ENCODE results near the gene ACSM6. TPM values are rescaled to one million over a fixed set of nuclear protein-coding genes. Genes with fewer than 3 reads are reported as not detected.
A peak's percentile ranks its signal among the peaks of the same experiment; 100 is the strongest.
"Not testable (repeated sequence)": the region's sequence is repeated elsewhere in the genome, so short reads cannot be mapped to it uniquely, and the experiment has no call there.

Gene ACSM6
- total RNA-seq, 1 donor: not detected

GRCh38 chr10:95225136-95225535 is 31.1 kb downstream of the ACSM6 start:
- H3K9me3 ChIP-seq (ENCODE audit: low read depth, low read length): no peaks in the 10 kb centered on the region
- H4K20me1 ChIP-seq (ENCODE audit: insufficient read depth, low read length): no peaks in the 10 kb centered on the region
- no peak for DNase-seq (ENCODE audit: insufficient read length, low spot score, missing footprints)
- H3K27ac ChIP-seq (ENCODE audit: low read depth, low read length): no peak overlapping the region
- TF ChIP-seq CTCF (IDR thresholded peaks at IDR 0.05; ENCODE audit: extremely low read depth, low read depth, low read length): peak; percentile 13
- no peaks in the 10 kb centered on the region for H3K36me3 ChIP-seq (ENCODE audit: insufficient read depth, low read length)
- H3K4me1 ChIP-seq (ENCODE audit: insufficient read depth, low read length): peaks cover 26% of the 10 kb centered on the region
- no peak overlapping the region for H3K4me2 ChIP-seq (ENCODE audit: insufficient read depth, low read length)
- no peaks in the 10 kb centered on the region for H3K79me2 ChIP-seq (ENCODE audit: insufficient read depth, low read length)
- no peak overlapping the region for H2AFZ ChIP-seq (ENCODE audit: low read length)
- no peaks in the 10 kb centered on the region for H3K27me3 ChIP-seq (ENCODE audit: insufficient read depth, low read length)
- H3K4me3 ChIP-seq (ENCODE audit: insufficient read depth, low read length): no peak overlapping the region

DNA sequence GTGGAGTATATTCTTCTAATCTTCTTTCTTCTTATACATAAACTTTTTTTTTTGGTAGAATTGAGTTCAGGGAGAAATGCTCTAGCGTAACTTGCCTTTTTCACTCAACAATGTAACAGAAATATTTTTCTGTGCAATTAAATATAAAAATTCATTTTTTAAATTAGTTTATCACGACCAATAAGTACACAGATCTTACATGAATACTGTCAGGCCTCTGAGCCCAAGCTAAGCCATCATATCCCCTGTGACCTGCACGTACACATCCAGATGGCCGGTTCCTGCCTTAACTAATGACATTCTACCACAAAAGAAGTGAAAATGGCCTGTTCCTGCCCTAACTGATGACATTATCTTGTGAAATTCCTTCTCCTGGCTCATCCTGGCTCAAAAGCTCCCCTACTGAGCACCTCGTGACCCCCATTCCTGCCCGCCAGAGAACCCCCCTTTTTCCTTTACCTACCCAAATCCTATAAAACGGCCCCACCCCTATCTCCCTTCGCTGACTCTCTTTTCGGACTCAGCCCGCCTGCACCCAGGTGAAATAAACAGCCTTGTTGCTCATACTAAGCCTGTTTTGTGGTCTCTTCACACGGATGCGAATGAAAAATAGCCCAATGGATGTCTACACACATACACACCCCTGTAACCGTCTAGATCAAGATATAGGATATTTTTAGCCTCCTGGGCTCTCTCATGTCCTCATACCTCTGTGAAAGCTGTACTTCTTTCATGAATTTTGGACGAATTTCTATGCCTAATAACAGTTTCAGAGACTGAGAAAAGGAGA is 35.1 kb downstream of the ACSM6 start:
- Histone ChIP-seq H3K4me1 (ENCODE audit: insufficient read depth, low read length) (peaks cover 25% of the 10 kb centered on the region), H3K27ac (ENCODE audit: low read depth, low read length) (peak overlapping the region; percentile 89), H3K4me3 (ENCODE audit: insufficient read depth, low read length) (peak overlapping the region; percentile 11), H3K4me2 (ENCODE audit: insufficient read depth, low read length) (peak overlapping the region; percentile 69)
- H3K9me3 ChIP-seq (ENCODE audit: low read depth, low read length); DNase-seq (ENCODE audit: insufficient read length, low spot score, missing footprints); H2AFZ ChIP-seq (ENCODE audit: low read length); H3K36me3 ChIP-seq (ENCODE audit: insufficient read depth, low read length); H3K79me2 ChIP-seq (ENCODE audit: insufficient read depth, low read length); H3K27me3 ChIP-seq (ENCODE audit: insufficient read depth, low read length); H4K20me1 ChIP-seq (ENCODE audit: insufficient read depth, low read length): not testable (repeated sequence)

DNA sequence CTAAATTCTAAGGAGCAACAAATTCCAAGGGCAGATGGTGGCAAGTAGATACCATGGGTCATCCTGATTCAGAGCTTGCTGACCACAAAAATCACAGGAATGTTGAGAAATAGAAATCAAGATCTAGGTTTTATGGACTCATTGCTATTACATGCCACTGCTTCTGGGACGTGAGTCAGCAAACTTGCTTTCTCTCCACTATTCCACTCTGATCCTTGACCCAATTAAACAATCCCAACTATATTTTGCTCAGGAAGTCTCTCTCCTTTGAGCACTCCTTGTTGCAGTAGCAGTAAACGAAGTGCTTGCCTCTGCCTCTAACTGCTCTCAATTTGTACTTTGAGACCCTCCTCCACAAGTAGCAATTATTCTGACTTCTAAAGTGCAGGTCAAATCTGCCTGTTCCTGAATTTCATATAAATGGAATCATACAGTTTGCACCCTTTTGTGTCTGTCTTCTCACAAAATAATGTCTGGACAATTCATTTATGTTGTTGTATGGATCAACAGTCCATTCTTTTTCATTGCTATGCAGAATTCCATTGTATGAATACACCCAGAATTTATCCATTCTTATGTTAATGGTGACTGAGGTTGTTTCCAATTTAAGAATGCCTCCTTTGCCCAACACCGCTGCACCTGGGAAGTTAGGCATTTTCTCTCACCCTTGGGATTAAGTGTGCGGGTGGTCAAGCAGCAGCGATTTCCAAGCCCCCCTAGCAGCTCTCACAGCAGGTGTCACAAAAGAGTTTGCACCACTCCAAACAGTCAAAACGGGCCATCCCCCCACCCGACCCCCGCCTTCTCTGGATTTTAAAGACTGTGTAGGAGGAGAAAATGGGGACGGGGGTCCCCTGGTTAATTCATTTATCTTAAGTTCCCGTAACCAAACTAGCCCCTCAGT is 35.9 kb downstream of the ACSM6 start:
- no peaks in the 10 kb centered on the region for H3K27me3 ChIP-seq (ENCODE audit: insufficient read depth, low read length)
- DNase-seq (ENCODE audit: insufficient read length, low spot score, missing footprints): peak; percentile 88
- H3K4me2 ChIP-seq (ENCODE audit: insufficient read depth, low read length): peak overlapping the region; percentile 69
- no peaks in the 10 kb centered on the region for H4K20me1 ChIP-seq (ENCODE audit: insufficient read depth, low read length)
- no peaks in the 10 kb centered on the region for H3K9me3 ChIP-seq (ENCODE audit: low read depth, low read length)
- H3K79me2 ChIP-seq (ENCODE audit: insufficient read depth, low read length): no peaks in the 10 kb centered on the region
- H3K27ac ChIP-seq (ENCODE audit: low read depth, low read length): peak overlapping the region; percentile 89
- H3K36me3 ChIP-seq (ENCODE audit: insufficient read depth, low read length): no peaks in the 10 kb centered on the region
- no peak overlapping the region for H2AFZ ChIP-seq (ENCODE audit: low read length)
- H3K4me3 ChIP-seq (ENCODE audit: insufficient read depth, low read length): peak overlapping the region; percentile 45
- no peak for TF ChIP-seq CTCF (IDR thresholded peaks at IDR 0.05; ENCODE audit: extremely low read depth, low read depth, low read length)
- peaks cover 28% of the 10 kb centered on the region for H3K4me1 ChIP-seq (ENCODE audit: insufficient read depth, low read length)

DNA sequence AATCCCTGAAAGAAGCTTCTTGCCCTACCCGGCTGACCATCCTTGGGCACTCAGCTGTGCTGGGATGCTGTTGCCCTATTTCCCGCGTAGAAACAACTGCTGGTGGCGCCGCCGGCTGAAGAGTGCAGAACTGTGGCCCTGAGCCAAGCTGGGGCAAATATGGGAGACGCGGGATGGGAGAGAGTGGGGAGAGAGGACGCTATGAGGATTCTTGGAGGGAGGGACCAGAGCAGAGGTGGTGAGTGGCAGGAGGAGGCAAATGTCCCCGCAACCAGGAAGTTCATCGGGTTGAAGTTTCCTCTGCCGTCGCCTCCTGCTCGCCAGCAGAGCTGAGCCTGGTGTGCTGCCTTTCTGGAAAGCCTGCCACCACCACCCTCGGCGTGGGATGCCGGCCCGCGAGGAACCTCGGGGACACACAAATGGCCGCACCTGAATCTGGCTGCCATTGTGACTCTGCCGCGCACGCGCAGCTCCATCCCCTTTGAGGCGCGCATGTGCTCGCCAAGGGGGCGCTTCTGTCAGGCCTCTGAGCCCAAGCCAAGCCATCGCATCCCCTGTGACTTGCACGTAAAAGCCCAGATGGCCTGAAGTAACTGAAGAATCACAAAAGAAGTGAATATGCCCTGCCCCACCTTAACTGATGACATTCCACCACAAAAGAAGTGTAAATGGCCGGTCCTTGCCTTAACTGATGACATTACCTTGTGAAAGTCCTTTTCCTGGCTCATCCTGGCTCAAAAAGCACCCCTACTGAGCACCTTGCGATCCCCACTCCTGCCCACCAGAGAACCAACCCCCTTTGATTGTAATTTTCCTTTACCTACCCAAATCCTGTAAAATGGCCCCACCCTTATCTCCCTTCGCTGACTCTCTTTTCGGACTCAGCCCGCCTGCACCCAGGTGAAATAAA is 36.9 kb downstream of the ACSM6 start:
- peak overlapping the region; percentile 45 for H3K4me3 ChIP-seq (ENCODE audit: insufficient read depth, low read length)

More for the DNA sequence above, 36.9 kb downstream of the ACSM6 start:
- peak overlapping the region; percentile 79 for H2AFZ ChIP-seq (ENCODE audit: low read length)
- not testable (repeated sequence) for H3K27me3 ChIP-seq (ENCODE audit: insufficient read depth, low read length); H3K79me2 ChIP-seq (ENCODE audit: insufficient read depth, low read length); H3K36me3 ChIP-seq (ENCODE audit: insufficient read depth, low read length); H4K20me1 ChIP-seq (ENCODE audit: insufficient read depth, low read length); DNase-seq (ENCODE audit: insufficient read length, low spot score, missing footprints); H3K9me3 ChIP-seq (ENCODE audit: low read depth, low read length)
- peak overlapping the region; percentile 69 for H3K4me2 ChIP-seq (ENCODE audit: insufficient read depth, low read length)
- H3K27ac ChIP-seq (ENCODE audit: low read depth, low read length): peak overlapping the region; percentile 89
- H3K4me1 ChIP-seq (ENCODE audit: insufficient read depth, low read length): peaks cover 37% of the 10 kb centered on the region

All from osteoblast (primary cell).